Endothelial cell of umbilical vein (primary cell): Measurements from ENCODE around the gene ACVRL1. TPM values are rescaled to one million over a fixed set of nuclear protein-coding genes. Genes with fewer than 3 reads are reported as not detected.

Source experiments
- BruUV-seq: library from RNA; stranded (reverse); fragments of 400-500 nt; replicated peaks from 2 replicates; lab custom pipeline; 2021; lab: Mats Ljungman, UMichigan
- CTCF ChIA-PET: fragments of 300-600, 350-600 bp; sonication (Branson Sonifier 250); formaldehyde crosslinking; loops from one replicate; lab custom pipeline; 2021; ENCODE audit warnings: antibody characterized with exemption, inconsistent platforms; lab: Charles Lee
- POLR2A ChIA-PET: fragments of 300-600, 350-600 bp; sonication (Branson Sonifier 250); formaldehyde crosslinking; loops from one replicate; lab custom pipeline; 2021; ENCODE audit warnings: antibody characterized with exemption, inconsistent platforms; lab: Charles Lee
- DNase-seq: peaks from one replicate; pipeline ENCODE4 v3.0.0-alpha.2; 2011; ENCODE audit warnings: low read depth, low spot score
- FAIRE-seq: peaks from 2 replicates; lab custom pipeline; 2011; peaks lifted over from hg19 to GRCh38; lab: Jason Lieb, UNC
- H2AFZ ChIP-seq: 2 replicates; pipeline ENCODE4 v1.6.0; 2012; ENCODE audit warnings: low read depth, low read length, control low read depth, inconsistent platforms
- H3K27ac ChIP-seq: 2 replicates; pipeline ENCODE4 v1.5.1; 2011; ENCODE audit warnings: low read depth, mild to moderate bottlenecking, control low read depth, low read length, moderate library complexity; ENCODE audit not compliant: insufficient read depth
- H3K27me3 ChIP-seq, 2 experiments: 2 replicates each; pipeline versions ENCODE4 v1.6.0 to v1.6.1; 2011; ENCODE audit warnings: low read length in 2 of 2, mixed read lengths in 1 of 2; ENCODE audit not compliant: control insufficient read depth in 2 of 2, insufficient read depth in 2 of 2
- H3K36me3 ChIP-seq, 2 experiments: 2 replicates in 1 of 2; 3 replicates in 1 of 2; pipeline ENCODE4 v1.5.1; 2011; ENCODE audit warnings: low read length in 2 of 2, mild to moderate bottlenecking in 1 of 2, moderate library complexity in 1 of 2; ENCODE audit not compliant: control insufficient read depth in 2 of 2, insufficient read depth in 2 of 2; ENCODE audit errors: extremely low read depth in 1 of 2
- H3K4me1 ChIP-seq: 3 replicates; pipeline ENCODE4 v1.5.1; 2011; ENCODE audit warnings: mild to moderate bottlenecking, low read length; ENCODE audit not compliant: control insufficient read depth, insufficient read depth; ENCODE audit errors: extremely low read depth
- H3K4me2 ChIP-seq: 2 replicates; pipeline ENCODE4 v1.6.1; 2011; ENCODE audit warnings: low read length, control low read depth, mixed read lengths; ENCODE audit not compliant: insufficient read depth
- H3K4me3 ChIP-seq, 3 experiments: fragments of 200-600 bp in 1 of 3; sonication (generic), shearing (Covaris generic) in 1 of 3; replicated peaks in 1 of 3; 2 replicates each; pipeline ENCODE4 v1.5.1; 2011 to 2016; ENCODE audit warnings: control low read depth in 3 of 3, low read length in 3 of 3, mild to moderate bottlenecking in 2 of 3, inconsistent platforms in 1 of 3, low read depth in 1 of 3, moderate library complexity in 1 of 3; ENCODE audit not compliant: insufficient read depth in 1 of 3
- H3K79me2 ChIP-seq: 2 replicates; pipeline ENCODE4 v1.6.0; 2012; ENCODE audit warnings: low read length, inconsistent platforms; ENCODE audit not compliant: control insufficient read depth, insufficient read depth
- H3K9ac ChIP-seq: replicated peaks from 2 replicates; pipeline ENCODE3; 2011; ENCODE audit warnings: low read length, control low read depth; ENCODE audit not compliant: insufficient read depth; ENCODE audit errors: extremely low read depth
- H3K9me1 ChIP-seq: replicated peaks from 3 replicates; pipeline ENCODE4 v1.6.0; 2011; ENCODE audit warnings: mild to moderate bottlenecking, low read length; ENCODE audit not compliant: control insufficient read depth, insufficient read depth; ENCODE audit errors: extremely low read depth
- H3K9me3 ChIP-seq: replicated peaks from 2 replicates; pipeline ENCODE4 v1.5.1; 2012; ENCODE audit warnings: low read length, inconsistent platforms; ENCODE audit not compliant: control insufficient read depth, insufficient read depth
- H4K20me1 ChIP-seq: replicated peaks from 2 replicates; pipeline ENCODE3; 2011; ENCODE audit warnings: mild to moderate bottlenecking, low read length; ENCODE audit not compliant: control insufficient read depth, insufficient read depth; ENCODE audit errors: extremely low read depth
- EZH2 ChIP-seq: IDR thresholded peaks from 2 replicates; pipeline ENCODE4 v1.6.1; 2012; ENCODE audit warnings: borderline replicate concordance, low read depth, mild to moderate bottlenecking, moderate library complexity, low read length, inconsistent platforms; ENCODE audit not compliant: severe bottlenecking
- JUN ChIP-seq: IDR thresholded peaks from 2 replicates; pipeline ENCODE4 v1.6.1; 2011; ENCODE audit warnings: borderline replicate concordance, low read depth; ENCODE audit not compliant: insufficient read length, insufficient read depth
- MAX ChIP-seq: IDR thresholded peaks from 2 replicates; pipeline ENCODE4 v1.6.1; 2011; ENCODE audit not compliant: insufficient read depth, insufficient read length
- dilution Hi-C: fragments of 300-500 bp; cut with MboI; formaldehyde crosslinking; loops from one replicate; pipeline ENCODE4 v1.15.0; 2019; ENCODE audit warnings: low sequenced_read_pairs; ENCODE audit not compliant: extremely low pct_ligation_motif_present
- intact Hi-C: fragments of 100-400 bp; cut with micrococcal nuclease; formaldehyde crosslinking; loops from one replicate; pipeline ENCODE4 v1.10.0; 2022
- polyA plus RNA-seq, 4 experiments: library from polyadenylated mRNA; depleted of rRNA in 3 of 4; stranded (reverse) in 3 of 4; unstranded in 1 of 4; fragments of >200 nt; gene quantifications; 2 replicates each; pipeline versions ENCODE4 v1.2.1 to v1.2.3, GENCODE V29; 2011 to 2012; ENCODE audit warnings: missing spikeins in 1 of 4
- total RNA-seq: library from RNA; stranded (reverse); gene quantifications from 2 replicates; pipeline ENCODE4 v1.2.3, GENCODE V29; 2021

ACVRL1 gene
- total and polyA plus RNA-seq, 2 donors (not counting 3 experiments of a cell fraction or from before 2014, with no cell fraction given): 355 to 404 TPM

DNA sequence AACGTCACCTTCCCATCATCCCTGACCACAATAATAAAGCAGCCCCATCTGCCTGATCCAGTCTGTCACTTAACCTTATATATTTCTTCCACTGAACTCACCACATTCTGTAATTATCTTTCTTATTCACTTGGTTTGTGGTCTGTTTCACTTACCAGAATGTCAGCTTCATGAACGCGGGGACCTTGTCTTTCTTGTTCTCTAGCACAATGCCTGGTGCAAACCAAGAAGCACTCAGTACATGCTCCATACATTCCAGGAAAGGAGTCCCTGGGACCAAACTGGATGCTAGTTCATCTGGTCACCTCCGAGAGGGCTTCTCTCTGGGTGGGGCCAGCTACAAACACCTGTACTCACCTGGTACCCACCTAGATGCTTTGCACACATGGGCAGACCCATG lies 36.8 kb upstream of the ACVRL1 start:
- Histone ChIP-seq H3K79me2 (no peaks in the 10 kb centered on the region), H3K4me1 (peaks cover 6% of the 10 kb centered on the region), H3K4me2 (no peak overlapping the region), H3K27me3 (no peaks in the 10 kb centered on the region), H3K36me3 (no peaks in the 10 kb centered on the region), H2AFZ (no peak overlapping the region), H4K20me1 (no peaks in the 10 kb centered on the region), H3K9me3 (no peaks in the 10 kb centered on the region), H3K9ac (no peak overlapping the region), H3K9me1 (no peaks in the 10 kb centered on the region), H3K4me3 (no peak overlapping the region), H3K27ac (no peak overlapping the region)
- ChIA-PET CTCF (interaction anchor here (0.6 to 3.4 kb wide), 3 partner anchors 47 to 79 kb away, joined by 3 to 13 read pairs (median 3); a partner anchor contains a TSS), POLR2A (no interaction called here)
- DNase-seq (no peak), FAIRE-seq (no peak)
- TF ChIP-seq JUN (no peak), MAX (no peak), EZH2 (peak; percentile 29)
- BruUV-seq: no TSS peak
- dilution Hi-C loops (no loop called here), intact Hi-C loops (loop anchor here (10.0 kb wide), 1 partner anchor 186 kb away; no protein-coding TSS in a partner anchor)

DNA sequence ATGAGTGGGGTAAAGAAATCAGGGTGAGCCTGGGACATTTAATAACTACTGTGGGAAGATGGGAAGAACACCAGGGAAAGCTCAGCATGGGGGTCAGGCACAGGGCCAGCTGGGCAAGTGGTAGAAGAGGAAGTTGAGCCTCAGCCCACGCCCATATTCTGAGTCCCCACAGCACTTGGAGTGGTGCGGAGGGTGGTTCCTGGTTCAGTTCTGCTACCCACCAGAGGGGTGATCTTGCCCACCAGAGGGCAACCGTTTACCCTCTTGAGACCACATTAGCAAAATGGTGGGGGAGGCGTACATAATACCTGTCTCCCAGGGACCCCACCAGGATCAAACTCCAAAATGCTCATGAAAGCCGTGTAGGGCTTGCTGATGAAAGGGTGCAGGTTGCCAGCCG lies 36.2 kb upstream of the ACVRL1 start:
- peaks cover 6% of the 10 kb centered on the region for H3K4me1 ChIP-seq
- ChIA-PET POLR2A (no interaction called here), CTCF (interaction anchor here (0.6 to 3.4 kb wide), 2 partner anchors 48 to 79 kb away, joined by 3 to 13 read pairs; no protein-coding TSS in a partner anchor)
- no peak overlapping the region for H2AFZ ChIP-seq
- dilution Hi-C loops: no loop called here
- H3K4me2 ChIP-seq: no peak overlapping the region
- no peaks in the 10 kb centered on the region for H3K9me1 ChIP-seq
- FAIRE-seq: no peak
- no peak for DNase-seq
- no peak overlapping the region for H3K4me3 ChIP-seq
- no TSS peak for BruUV-seq
- H3K9me3 ChIP-seq: no peaks in the 10 kb centered on the region
- no peak overlapping the region for H3K27ac ChIP-seq
- no peak overlapping the region for H3K9ac ChIP-seq
- no peaks in the 10 kb centered on the region for H3K79me2 ChIP-seq
- no peaks in the 10 kb centered on the region for H3K27me3 ChIP-seq
- TF ChIP-seq JUN (no peak), EZH2 (no peak)
- H4K20me1 ChIP-seq: no peaks in the 10 kb centered on the region
- no peaks in the 10 kb centered on the region for H3K36me3 ChIP-seq
- intact Hi-C loops: loop anchor here (10.0 kb wide), 1 partner anchor 186 kb away; no protein-coding TSS in a partner anchor
